HEK293 (cell line): ENCODE measurements around the gene ABCG8.

Experiments
- CTCF ChIA-PET: fragments of 350-600 bp; formaldehyde crosslinking; extraction: SDS; loops from one replicate; lab custom pipeline; 2021; ENCODE audit warnings: antibody characterized with exemption; lab: Yijun Ruan, JAX
- POLR2A ChIA-PET: fragments of 300-600 bp; formaldehyde crosslinking; extraction: SDS; loops from one replicate; lab custom pipeline; 2020; ENCODE audit warnings: antibody characterized with exemption, inconsistent platforms; lab: Yijun Ruan, JAX
- H3K27ac ChIP-seq: fragments of 200-500 bp; sonication (Bioruptor generic); 2 replicates; pipeline ENCODE4 v1.5.1; 2014; ENCODE audit warnings: low read depth, low read length, control low read depth, inconsistent platforms; ENCODE audit errors: extremely low read depth
- H3K36me3 ChIP-seq, 2 experiments: fragments of 200-500 bp in 1 of 2; sonication (Bioruptor generic) in 1 of 2; 1 replicate in 1 of 2; 2 replicates in 1 of 2; pipeline ENCODE4 v1.5.1; 2014 to 2017; ENCODE audit warnings: inconsistent platforms in 2 of 2, low read length in 2 of 2; ENCODE audit not compliant: control insufficient read depth in 2 of 2, insufficient read depth in 1 of 2
- H3K4me1 ChIP-seq: fragments of 200-500 bp; sonication (Bioruptor generic); 2 replicates; pipeline ENCODE4 v1.5.1; 2014; ENCODE audit warnings: mild to moderate bottlenecking, low read length, inconsistent platforms; ENCODE audit not compliant: control insufficient read depth, insufficient read depth
- H3K4me3 ChIP-seq: 2 replicates; pipeline ENCODE4 v1.5.1; 2011; ENCODE audit warnings: low read depth, mild to moderate bottlenecking, control low read depth, low read length, moderate library complexity
- H3K9me3 ChIP-seq: fragments of 200-500 bp; sonication (Bioruptor generic); 2 replicates; pipeline ENCODE4 v1.5.1; 2014; ENCODE audit warnings: low read depth, low read length, inconsistent platforms; ENCODE audit not compliant: control insufficient read depth, insufficient read depth
- GLI2 ChIP-seq: fragments of 450-650 bp; formaldehyde crosslinking; IDR thresholded peaks from 2 replicates; pipeline ENCODE4; 2017; ENCODE audit warnings: missing biosample characterization, missing genetic modification characterization, low read depth, borderline replicate concordance
- ZFP3 ChIP-seq: fragments of 450-650 bp; formaldehyde crosslinking; IDR thresholded peaks from 2 replicates; pipeline ENCODE4 v1.5.1; 2016; ENCODE audit warnings: low read depth, missing biosample characterization, missing genetic modification characterization
- ZNF16 ChIP-seq: fragments of 450-650 bp; formaldehyde crosslinking; IDR thresholded peaks from 2 replicates; pipeline ENCODE4 v1.5.1; 2016; ENCODE audit warnings: low read depth, missing biosample characterization, missing genetic modification characterization
- ZNF19 ChIP-seq: fragments of 450-650 bp; formaldehyde crosslinking; IDR thresholded peaks from 2 replicates; pipeline ENCODE4; 2016; ENCODE audit warnings: missing biosample characterization, missing genetic modification characterization, low read depth
- ZNF214 ChIP-seq: fragments of 450-650 bp; formaldehyde crosslinking; IDR thresholded peaks from 2 replicates; pipeline ENCODE4 v1.5.1; 2017; ENCODE audit warnings: missing biosample characterization, mild to moderate bottlenecking, missing genetic modification characterization, borderline replicate concordance
- ZNF26 ChIP-seq: fragments of 450-650 bp; formaldehyde crosslinking; IDR thresholded peaks from 2 replicates; pipeline ENCODE4 v1.5.1; 2016; ENCODE audit warnings: missing biosample characterization, missing genetic modification characterization
- ZNF324 ChIP-seq: fragments of 450-650 bp; formaldehyde crosslinking; IDR thresholded peaks from 2 replicates; pipeline ENCODE4 v1.5.1; 2016; ENCODE audit warnings: missing biosample characterization, missing genetic modification characterization
- ZNF391 ChIP-seq: fragments of 450-650 bp; formaldehyde crosslinking; IDR thresholded peaks from 2 replicates; pipeline ENCODE4 v1.5.1; 2016; ENCODE audit warnings: low read depth, missing biosample characterization, missing genetic modification characterization, borderline replicate concordance
- ZNF529 ChIP-seq: fragments of 450-650 bp; formaldehyde crosslinking; IDR thresholded peaks from 2 replicates; pipeline ENCODE4 v1.5.1; 2017; ENCODE audit warnings: missing genetic modification characterization, missing biosample characterization; ENCODE audit not compliant: insufficient replicate concordance
- ZNF544 ChIP-seq: fragments of 450-650 bp; formaldehyde crosslinking; IDR thresholded peaks from 2 replicates; pipeline ENCODE4 v1.5.0; 2017; ENCODE audit warnings: missing biosample characterization, missing genetic modification characterization
- ZNF561 ChIP-seq: fragments of 450-650 bp; IDR thresholded peaks from 2 replicates; pipeline ENCODE4 v1.5.1; 2018; ENCODE audit warnings: missing biosample characterization, missing genetic modification characterization, borderline replicate concordance
- ZNF621 ChIP-seq: fragments of 450-650 bp; formaldehyde crosslinking; IDR thresholded peaks from 2 replicates; pipeline ENCODE4 v1.5.1; 2017; ENCODE audit warnings: missing biosample characterization, missing genetic modification characterization
- ZNF623 ChIP-seq: fragments of 450-650 bp; formaldehyde crosslinking; IDR thresholded peaks from 2 replicates; pipeline ENCODE4 v1.5.1; 2016; ENCODE audit warnings: missing biosample characterization, missing genetic modification characterization
- ZNF626 ChIP-seq: fragments of 450-650 bp; sonication (Bioruptor Pico); formaldehyde crosslinking; IDR thresholded peaks from 2 replicates; pipeline ENCODE4 v1.5.1; 2018; ENCODE audit warnings: missing biosample characterization, missing genetic modification characterization, inconsistent platforms
- ZNF701 ChIP-seq: fragments of 450-650 bp; formaldehyde crosslinking; IDR thresholded peaks from 2 replicates; pipeline ENCODE4 v1.5.1; 2016; ENCODE audit warnings: missing biosample characterization, missing genetic modification characterization
- ZNF777 ChIP-seq: fragments of 450-650 bp; formaldehyde crosslinking; IDR thresholded peaks from 2 replicates; pipeline ENCODE4 v1.5.1; 2017; ENCODE audit warnings: missing biosample characterization, missing genetic modification characterization, borderline replicate concordance
- ZSCAN23 ChIP-seq: fragments of 450-650 bp; formaldehyde crosslinking; IDR thresholded peaks from 2 replicates; pipeline ENCODE4 v1.5.1; 2016; ENCODE audit warnings: missing biosample characterization, missing genetic modification characterization
- TF ChIP-seq, protein P1 (sequence below): fragments of 450-650 bp; formaldehyde crosslinking; IDR thresholded peaks from 2 replicates; pipeline ENCODE4 v1.5.1; 2016; ENCODE audit warnings: missing biosample characterization, missing genetic modification characterization
- TF ChIP-seq, protein P2 (sequence below): sonication (generic); formaldehyde crosslinking; IDR thresholded peaks from 2 replicates; pipeline ENCODE4 v1.8.1; 2022; ENCODE audit warnings: mild to moderate bottlenecking, moderate library complexity, missing genetic modification reagents
- TF ChIP-seq, protein P3 (sequence below): fragments of 450-650 bp; formaldehyde crosslinking; IDR thresholded peaks from 2 replicates; pipeline ENCODE4; 2016; ENCODE audit warnings: missing biosample characterization, missing genetic modification characterization
- TF ChIP-seq, protein P4 (sequence below): fragments of 450-650 bp; formaldehyde crosslinking; IDR thresholded peaks from 2 replicates; pipeline ENCODE4 v1.5.1; 2017; ENCODE audit warnings: missing biosample characterization, missing genetic modification characterization

The ABCG8 gene

DNA sequence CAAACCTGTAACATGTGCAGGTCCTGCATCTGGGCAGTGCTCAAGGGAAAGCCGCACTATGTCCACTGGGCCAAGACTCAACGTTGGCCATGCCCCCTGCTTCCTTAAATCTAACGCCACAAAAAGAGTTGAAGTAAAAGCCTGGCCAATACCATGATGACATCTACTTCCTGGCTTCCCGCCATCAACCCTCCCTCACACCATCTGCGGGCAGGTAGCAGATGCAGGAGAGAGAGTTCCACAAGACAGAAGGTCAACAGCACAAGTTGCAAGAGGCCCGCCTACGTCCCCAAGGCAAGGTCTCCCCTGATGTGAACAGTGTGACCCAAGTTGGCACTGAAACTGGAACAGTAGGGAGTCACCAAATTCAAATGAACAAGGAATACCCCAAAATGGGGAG, 48.4 kb downstream of the ABCG8 start:
- no peaks in the 10 kb centered on the region for H3K9me3 ChIP-seq
- no peak overlapping the region for H3K4me3 ChIP-seq
- H3K4me1 ChIP-seq, result no peaks in the 10 kb centered on the region
- peaks cover 27 to 65% of the 10 kb centered on the region in 2 experiments for H3K36me3 ChIP-seq
- POLR2A ChIA-PET, result no interaction called here
- CTCF ChIA-PET, result interaction anchor here (2.0 kb wide), 1 partner anchor 9 kb away, joined by 9 read pairs; no protein-coding TSS in a partner anchor
- H3K27ac ChIP-seq, result no peak overlapping the region
- no peak for TF ChIP-seq ZNF16
- TF ChIP-seq ZNF626 (tag by site-specific recombination), result no peak
- no peak for TF ChIP-seq ZNF391
- no peak for TF ChIP-seq ZNF214 (tag by site-specific recombination)
- no peak for TF ChIP-seq ZNF623 (tag by site-specific recombination)
- TF ChIP-seq ZFP3 (tag by site-specific recombination), result no peak
- no peak for TF ChIP-seq ZNF561 (tag by site-specific recombination)
- no peak for TF ChIP-seq ZNF324 (tag by site-specific recombination)
- no peak for TF ChIP-seq ZNF544 (tag by site-specific recombination)
- TF ChIP-seq, protein P1, sequence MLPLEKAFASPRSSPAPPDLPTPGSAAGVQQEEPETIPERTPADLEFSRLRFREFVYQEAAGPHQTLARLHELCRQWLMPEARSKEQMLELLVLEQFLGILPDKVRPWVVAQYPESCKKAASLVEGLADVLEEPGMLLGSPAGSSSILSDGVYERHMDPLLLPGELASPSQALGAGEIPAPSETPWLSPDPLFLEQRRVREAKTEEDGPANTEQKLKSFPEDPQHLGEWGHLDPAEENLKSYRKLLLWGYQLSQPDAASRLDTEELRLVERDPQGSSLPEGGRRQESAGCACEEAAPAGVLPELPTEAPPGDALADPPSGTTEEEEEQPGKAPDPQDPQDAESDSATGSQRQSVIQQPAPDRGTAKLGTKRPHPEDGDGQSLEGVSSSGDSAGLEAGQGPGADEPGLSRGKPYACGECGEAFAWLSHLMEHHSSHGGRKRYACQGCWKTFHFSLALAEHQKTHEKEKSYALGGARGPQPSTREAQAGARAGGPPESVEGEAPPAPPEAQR (tag by site-specific recombination), result no peak
- TF ChIP-seq ZNF621 (tag by site-specific recombination), result no peak
- TF ChIP-seq ZNF529, result no peak
- TF ChIP-seq, protein P2, sequence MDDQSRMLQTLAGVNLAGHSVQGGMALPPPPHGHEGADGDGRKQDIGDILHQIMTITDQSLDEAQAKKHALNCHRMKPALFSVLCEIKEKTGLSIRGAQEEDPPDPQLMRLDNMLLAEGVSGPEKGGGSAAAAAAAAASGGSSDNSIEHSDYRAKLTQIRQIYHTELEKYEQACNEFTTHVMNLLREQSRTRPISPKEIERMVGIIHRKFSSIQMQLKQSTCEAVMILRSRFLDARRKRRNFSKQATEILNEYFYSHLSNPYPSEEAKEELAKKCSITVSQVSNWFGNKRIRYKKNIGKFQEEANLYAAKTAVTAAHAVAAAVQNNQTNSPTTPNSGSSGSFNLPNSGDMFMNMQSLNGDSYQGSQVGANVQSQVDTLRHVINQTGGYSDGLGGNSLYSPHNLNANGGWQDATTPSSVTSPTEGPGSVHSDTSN (CRISPR knock-in tag), result no peak
- TF ChIP-seq, protein P3, sequence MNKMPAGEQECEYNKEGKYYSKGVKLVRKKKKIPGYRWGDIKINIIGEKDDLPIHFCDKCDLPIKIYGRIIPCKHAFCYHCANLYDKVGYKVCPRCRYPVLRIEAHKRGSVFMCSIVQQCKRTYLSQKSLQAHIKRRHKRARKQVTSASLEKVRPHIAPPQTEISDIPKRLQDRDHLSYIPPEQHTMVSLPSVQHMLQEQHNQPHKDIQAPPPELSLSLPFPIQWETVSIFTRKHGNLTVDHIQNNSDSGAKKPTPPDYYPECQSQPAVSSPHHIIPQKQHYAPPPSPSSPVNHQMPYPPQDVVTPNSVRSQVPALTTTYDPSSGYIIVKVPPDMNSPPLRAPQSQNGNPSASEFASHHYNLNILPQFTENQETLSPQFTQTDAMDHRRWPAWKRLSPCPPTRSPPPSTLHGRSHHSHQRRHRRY (tag by site-specific recombination), result no peak
- no peak for TF ChIP-seq ZNF26 (tag by site-specific recombination)
- TF ChIP-seq ZNF777 (tag by site-specific recombination), result no peak
- no peak for TF ChIP-seq ZNF701 (tag by site-specific recombination)

GRCh38 chr2:43889416-43889815, 50.6 kb downstream of the ABCG8 start:
- no peak for TF ChIP-seq ZFP3 (tag by site-specific recombination)
- TF ChIP-seq ZSCAN23 (tag by site-specific recombination), result no peak
- TF ChIP-seq ZNF19 (tag by site-specific recombination), result no peak
- no peak for TF ChIP-seq GLI2
- TF ChIP-seq, protein P4, sequence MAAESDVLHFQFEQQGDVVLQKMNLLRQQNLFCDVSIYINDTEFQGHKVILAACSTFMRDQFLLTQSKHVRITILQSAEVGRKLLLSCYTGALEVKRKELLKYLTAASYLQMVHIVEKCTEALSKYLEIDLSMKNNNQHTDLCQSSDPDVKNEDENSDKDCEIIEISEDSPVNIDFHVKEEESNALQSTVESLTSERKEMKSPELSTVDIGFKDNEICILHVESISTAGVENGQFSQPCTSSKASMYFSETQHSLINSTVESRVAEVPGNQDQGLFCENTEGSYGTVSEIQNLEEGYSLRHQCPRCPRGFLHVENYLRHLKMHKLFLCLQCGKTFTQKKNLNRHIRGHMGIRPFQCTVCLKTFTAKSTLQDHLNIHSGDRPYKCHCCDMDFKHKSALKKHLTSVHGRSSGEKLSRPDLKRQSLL (tag by site-specific recombination), result no peak
- Histone ChIP-seq H3K4me1 (no peaks in the 10 kb centered on the region), H3K9me3 (no peaks in the 10 kb centered on the region), H3K36me3 (peaks cover 27 to 85% of the 10 kb centered on the region in 2 experiments), H3K27ac (no peak overlapping the region), H3K4me3 (no peak overlapping the region)
- ChIA-PET POLR2A (no interaction called here), CTCF (no interaction called here)
